Activated CD4-positive, alpha-beta T cell treated with anti-CD3 and anti-CD28 coated beads for 1 hour (primary cell): ENCODE data around the gene TLE3.

ENCODE experiments used
- DNase-seq: peaks from one replicate; pipeline ENCODE4 v3.0.0-alpha.2; 2020

TLE3 gene

GRCh38 chr15:70098461-70099166 lies 897 bp upstream of the TLE3 start:
- peak; percentile 33 for DNase-seq

- no peak for DNase-seq
These were observed 390 bp upstream of the TLE3 start for GRCh38 chr15:70098153-70098460.

GRCh38 chr15:70097063-70097320 lies 725 bp downstream of the TLE3 start:
- no peak for DNase-seq

- DNase-seq = peak; percentile 33
These were observed 1.3 kb downstream of the TLE3 start for GRCh38 chr15:70096215-70097062.

- peak; percentile 31 for DNase-seq
These were observed 2.1 kb downstream of the TLE3 start for GRCh38 chr15:70095408-70096214.

- DNase-seq = no peak
These were observed 2.9 kb downstream of the TLE3 start for GRCh38 chr15:70094690-70095311.

GRCh38 chr15:70093481-70094319 lies 4.0 kb downstream of the TLE3 start:
- DNase-seq = no peak

GRCh38 chr15:70093070-70093469 lies 4.6 kb downstream of the TLE3 start:
- no peak for DNase-seq

- DNase-seq = no peak
These were observed 5.2 kb downstream of the TLE3 start for GRCh38 chr15:70092464-70093027.

- DNase-seq = no peak
These were observed 5.8 kb downstream of the TLE3 start for GRCh38 chr15:70091726-70092463.

- DNase-seq = no peak
These were observed 7.1 kb downstream of the TLE3 start for GRCh38 chr15:70090436-70091296.

- DNase-seq = no peak
These were observed 8.1 kb downstream of the TLE3 start for GRCh38 chr15:70089692-70089971.

GRCh38 chr15:70088887-70089691 lies 8.6 kb downstream of the TLE3 start:
- DNase-seq = no peak

GRCh38 chr15:70088455-70088854 lies 9.3 kb downstream of the TLE3 start:
- DNase-seq = no peak

- no peak for DNase-seq
These were observed 9.9 kb downstream of the TLE3 start for GRCh38 chr15:70087708-70088352.

GRCh38 chr15:70086636-70087035 lies 11.1 kb downstream of the TLE3 start:
- DNase-seq = no peak

- no peak for DNase-seq
These were observed 13.3 kb downstream of the TLE3 start for GRCh38 chr15:70084461-70084860.

- no peak for DNase-seq
These were observed 13.8 kb downstream of the TLE3 start for GRCh38 chr15:70083946-70084345.

- DNase-seq = no peak
These were observed 14.3 kb downstream of the TLE3 start for GRCh38 chr15:70083418-70083817.
